ENCODE results near the gene TIMM22. TPM values are rescaled to one million over a fixed set of nuclear protein-coding genes. Genes with fewer than 3 reads are reported as not detected.

TIMM22 gene
- total RNA-seq, 4 donors from 2014 or later = 11.7 to 15.7 (median 13.9) TPM

GRCh38 chr17:1022278-1023024, 25.5 kb downstream of the TIMM22 start:
- 51 to 71% methylated on average over 22 to 26 of the region's 32 CpGs for WGBS, 2 donors
- no peak for TF ChIP-seq POLR2A (IDR thresholded peaks at IDR 0.05)
- TF ChIP-seq CTCF (IDR thresholded peaks at IDR 0.05) = no peak

GRCh38 chr17:1024076-1024475, 27.1 kb downstream of the TIMM22 start:
- DNase-seq (ENCODE audit: low spot score in 2 of 2) = no peak
- no peak for TF ChIP-seq CTCF (IDR thresholded peaks at IDR 0.05)
- no peak for TF ChIP-seq POLR2A (IDR thresholded peaks at IDR 0.05)
- no peak overlapping the region for H3K4me3 ChIP-seq (ENCODE audit: low read depth, poor library complexity, severe bottlenecking)
- 56 to 84% methylated on average over 23 to 24 of the region's 27 CpGs for WGBS, 2 donors
- intact Hi-C loops (cut with DNase I; ENCODE audit: low total_unique reads) = no loop called here

More at GRCh38 chr17:1022278-1023024, 25.5 kb downstream of the TIMM22 start:
- H3K4me3 ChIP-seq (ENCODE audit: low read depth, poor library complexity, severe bottlenecking) = no peak overlapping the region
- DNase-seq (ENCODE audit: low spot score in 2 of 2) = no peak
- intact Hi-C loops (cut with DNase I; ENCODE audit: low total_unique reads) = no loop called here

- intact Hi-C loops (cut with DNase I; ENCODE audit: low total_unique reads) = no loop called here
- no peak for DNase-seq (ENCODE audit: low spot score in 2 of 2)
- 92 to 93% methylated on average over 27 to 29 of the region's 30 CpGs for WGBS, 2 donors
- no peak overlapping the region for H3K4me3 ChIP-seq (ENCODE audit: low read depth, poor library complexity, severe bottlenecking)
- TF ChIP-seq POLR2A (IDR thresholded peaks at IDR 0.05) (no peak), CTCF (IDR thresholded peaks at IDR 0.05) (no peak)
Measured at GRCh38 chr17:1025733-1026598, 29.0 kb downstream of the TIMM22 start.

GRCh38 chr17:1026599-1026975, 29.7 kb downstream of the TIMM22 start:
- H3K4me3 ChIP-seq (ENCODE audit: low read depth, poor library complexity, severe bottlenecking) = no peak overlapping the region
- 95 to 96% methylated on average over 10 of the region's 10 CpGs for WGBS, 2 donors
- DNase-seq (ENCODE audit: low spot score in 2 of 2) = no peak
- no peak for TF ChIP-seq POLR2A (IDR thresholded peaks at IDR 0.05)
- TF ChIP-seq CTCF (IDR thresholded peaks at IDR 0.05) = no peak
- intact Hi-C loops (cut with DNase I; ENCODE audit: low total_unique reads) = no loop called here

- no peak overlapping the region for H3K4me3 ChIP-seq (ENCODE audit: low read depth, poor library complexity, severe bottlenecking)
- no peak for TF ChIP-seq CTCF (IDR thresholded peaks at IDR 0.05)
- no peak for DNase-seq (ENCODE audit: low spot score in 2 of 2)
- 75 to 88% methylated on average over 7 of the region's 9 CpGs for WGBS, 2 donors
- intact Hi-C loops (cut with DNase I; ENCODE audit: low total_unique reads) = no loop called here
Measured at GRCh38 chr17:1027044-1027443, 30.1 kb downstream of the TIMM22 start.
